Inferior parietal cortex (tissue), 1 donor: Measurements from ENCODE around the gene ANTKMT.
"Not testable (repeated sequence)": the region's sequence is repeated elsewhere in the genome, so short reads cannot be mapped to it uniquely, and the experiment has no call there.

Experiments used
- DNase-seq: peaks from one replicate; pipeline ENCODE4 v3.0.0-alpha.2; 2016; ENCODE audit errors: extremely low spot score

Gene ANTKMT

DNA sequence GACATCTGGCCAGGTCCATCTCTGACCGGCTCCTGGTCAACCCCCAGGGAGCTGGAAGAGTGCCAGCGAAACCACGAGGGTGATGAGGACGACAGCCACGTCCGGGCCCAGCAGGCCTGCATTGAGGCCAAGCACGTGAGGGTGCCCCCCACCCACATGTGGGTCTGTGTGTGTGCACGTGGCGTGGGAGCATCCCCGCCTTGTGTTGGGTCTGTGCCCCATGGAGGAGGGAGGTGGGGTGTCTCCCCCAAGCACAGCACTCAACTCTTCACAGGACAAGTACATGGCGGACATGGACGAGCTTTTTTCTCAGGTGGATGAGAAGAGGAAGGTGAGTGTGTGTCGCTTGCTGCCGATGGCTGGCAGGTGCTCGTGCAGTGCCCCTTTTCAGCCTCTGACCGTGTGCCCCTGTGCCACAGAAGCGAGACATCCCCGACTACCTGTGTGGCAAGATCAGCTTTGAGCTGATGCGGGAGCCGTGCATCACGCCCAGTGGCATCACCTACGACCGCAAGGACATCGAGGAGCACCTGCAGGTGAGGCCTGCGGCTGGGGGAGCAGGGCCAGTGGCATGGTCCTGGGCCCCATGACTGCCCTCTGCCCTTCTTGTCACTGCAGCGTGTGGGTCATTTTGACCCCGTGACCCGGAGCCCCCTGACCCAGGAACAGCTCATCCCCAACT, 39.1 kb upstream of the ANTKMT start:
- DNase-seq: no peak

DNA sequence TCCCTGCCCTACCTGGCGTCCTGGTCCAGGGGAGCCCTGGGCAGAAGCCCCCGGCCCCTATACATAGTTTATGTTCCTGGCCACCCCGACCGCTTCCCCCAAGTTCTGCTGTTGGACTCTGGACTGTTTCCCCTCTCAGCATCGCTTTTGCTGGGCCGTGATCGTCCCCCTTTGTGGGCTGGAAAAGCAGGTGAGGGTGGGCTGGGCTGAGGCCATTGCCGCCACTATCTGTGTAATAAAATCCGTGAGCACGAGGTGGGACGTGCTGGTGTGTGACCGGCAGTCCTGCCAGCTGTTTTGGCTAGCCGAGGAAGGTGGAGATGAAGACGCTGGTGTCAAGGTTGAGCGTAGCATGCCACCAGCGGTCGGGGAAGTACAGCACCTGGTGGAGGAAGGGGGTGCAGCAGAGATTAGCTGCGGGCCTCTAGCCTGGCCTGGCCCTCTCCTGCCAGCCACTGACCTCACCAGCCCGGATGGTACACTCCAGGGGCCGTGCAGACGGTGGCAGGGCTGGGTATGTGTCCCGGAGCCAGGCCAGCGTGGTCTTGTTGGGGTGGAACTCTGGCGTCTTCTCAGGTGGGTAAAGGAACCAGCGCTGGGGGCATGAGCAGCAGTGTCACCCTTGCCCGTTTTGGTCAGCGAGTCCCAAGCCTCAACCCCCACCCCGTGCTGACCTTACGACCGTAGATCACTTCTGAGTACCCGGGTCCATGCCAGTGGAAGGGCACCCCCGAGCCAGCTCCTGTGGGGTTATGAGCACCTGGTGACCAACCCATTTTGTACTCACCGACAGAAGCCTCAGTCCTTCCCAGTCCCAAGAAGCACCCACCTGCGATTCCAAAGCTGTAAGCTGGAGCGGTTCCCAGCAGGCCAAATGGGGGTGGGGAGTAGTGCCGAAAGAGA, 38.2 kb upstream of the ANTKMT start:
- DNase-seq: no peak

DNA sequence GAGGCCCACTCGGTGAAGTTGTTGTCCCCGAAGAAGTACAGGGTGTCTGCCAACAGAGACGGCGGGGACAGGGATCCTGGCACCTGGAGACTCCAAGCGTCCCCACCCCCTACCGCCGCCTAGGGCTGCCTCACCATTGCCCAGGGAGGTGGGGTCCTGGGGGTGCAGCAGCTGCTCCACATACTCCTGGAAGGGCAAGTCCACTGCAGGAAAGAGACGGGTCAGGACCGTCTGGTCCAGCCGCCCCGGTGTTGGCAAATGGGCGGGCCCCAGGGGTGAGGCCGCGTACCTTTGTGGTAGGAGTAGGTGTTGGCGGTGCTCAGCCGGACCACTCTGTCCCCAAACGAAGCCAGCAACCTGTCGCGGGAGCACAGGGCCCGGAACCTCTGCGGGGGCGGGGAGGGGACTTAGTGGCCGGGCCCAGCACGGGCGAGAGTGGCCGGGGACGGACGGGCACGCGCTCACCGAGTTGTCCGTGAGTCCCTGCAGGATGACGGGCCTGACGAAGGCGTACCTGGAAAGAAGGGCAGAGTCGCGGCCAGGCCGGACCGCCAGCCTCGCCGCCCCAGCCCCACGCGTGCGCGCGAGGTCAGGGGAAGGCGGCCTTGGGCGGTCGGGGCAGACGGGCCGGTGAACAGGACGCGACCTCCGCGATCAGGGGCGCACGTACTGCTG, 37.4 kb upstream of the ANTKMT start:
- no peak for DNase-seq

DNA sequence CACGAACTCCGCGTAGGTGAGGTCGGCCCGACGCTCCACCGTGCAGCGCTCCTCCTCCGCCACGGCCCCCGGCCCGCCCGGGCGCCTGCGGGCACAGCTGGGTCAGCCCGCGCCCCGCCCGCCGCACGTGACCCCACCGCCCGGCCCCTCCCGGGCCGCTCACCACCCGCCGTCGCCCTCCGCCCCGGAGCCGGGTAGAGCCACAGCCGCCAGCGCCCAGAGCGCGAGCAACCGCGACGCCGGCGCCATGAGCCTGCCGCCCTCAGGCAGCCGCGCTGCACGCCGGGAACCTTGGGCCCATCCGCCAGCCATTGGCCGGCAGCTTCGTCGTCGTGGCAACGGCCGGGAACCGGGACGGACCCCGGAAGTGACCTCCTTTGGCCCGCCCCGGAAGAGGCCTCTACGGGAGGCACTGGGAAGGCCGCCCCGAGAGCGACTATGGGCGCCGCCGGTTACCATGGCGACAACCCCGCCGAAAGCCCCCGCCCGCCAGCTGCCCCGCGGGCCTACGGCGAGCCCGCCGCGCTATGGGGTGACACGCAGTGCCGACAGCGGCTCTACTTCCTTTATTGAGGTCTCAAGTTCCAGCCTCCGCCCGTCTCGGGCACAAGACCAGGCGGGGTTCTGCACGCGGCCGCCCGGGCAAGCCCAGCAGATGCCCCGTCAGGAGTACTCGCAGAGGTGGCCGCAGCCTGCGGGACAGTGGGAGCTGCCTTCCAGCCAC, 36.7 kb upstream of the ANTKMT start, which contains the start of gene JMJD8:
Gene JMJD8 (minus strand): TSS at position 264 of the 724 bp plus-strand sequence. CDS start 15 bp downstream, at position 249.
- peak; percentile 96 for DNase-seq

DNA sequence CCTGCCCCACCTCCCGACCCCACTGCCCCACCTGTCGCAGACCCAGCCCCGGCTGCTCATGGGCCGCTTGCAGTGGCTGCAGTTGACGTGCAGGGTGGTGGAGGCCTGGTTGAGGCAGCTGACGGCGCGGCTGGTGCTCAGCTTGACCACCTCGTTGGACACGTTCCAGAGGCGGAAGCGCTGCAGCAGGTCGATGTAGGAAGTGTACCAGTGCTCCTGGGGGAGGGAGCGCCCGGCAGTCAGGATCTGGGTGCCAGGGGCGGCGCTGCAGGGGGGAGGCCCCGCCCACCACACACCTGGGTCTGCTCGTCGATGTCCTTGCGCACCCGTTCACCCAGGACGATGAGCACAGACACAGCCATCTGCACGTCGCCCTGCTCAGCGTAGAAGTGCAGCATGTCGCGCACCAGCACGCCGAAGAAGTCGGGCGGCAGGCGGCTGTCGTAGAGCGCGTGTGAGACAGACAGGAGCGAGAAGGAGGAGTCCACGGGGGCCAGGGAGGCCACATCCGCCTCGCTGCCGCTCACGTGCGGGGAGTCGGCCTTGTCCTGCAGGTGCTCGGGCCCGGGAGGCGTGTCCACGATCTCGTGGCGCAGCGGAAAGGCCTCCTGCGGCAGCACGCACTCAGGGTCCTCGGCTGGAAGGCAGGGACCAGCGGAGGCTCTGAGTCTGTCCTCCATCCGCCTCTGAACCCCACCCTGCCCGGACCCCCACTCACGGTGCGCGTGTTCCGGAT, 35.8 kb upstream of the ANTKMT start:
- DNase-seq: no peak

DNA sequence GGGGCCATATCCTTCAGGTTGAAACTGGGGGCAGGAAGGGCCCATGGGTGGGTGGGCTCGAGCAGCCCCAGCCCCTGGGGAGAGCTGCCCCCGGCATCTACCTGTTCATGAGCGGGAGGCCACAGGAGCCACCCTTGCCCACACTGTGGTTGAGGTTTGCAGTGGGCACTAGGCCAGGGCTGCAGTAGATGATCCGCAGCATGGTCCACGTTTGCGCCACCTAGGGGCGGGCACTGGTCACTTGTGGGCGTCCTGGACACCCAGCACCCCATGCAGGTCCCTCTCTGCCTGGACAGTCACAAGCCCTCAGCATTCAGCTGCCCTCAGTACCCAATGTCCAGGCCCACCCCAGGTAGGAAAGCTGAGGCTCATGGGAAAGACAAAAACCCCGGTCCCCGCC, 35.0 kb upstream of the ANTKMT start:
- no peak for DNase-seq

DNA sequence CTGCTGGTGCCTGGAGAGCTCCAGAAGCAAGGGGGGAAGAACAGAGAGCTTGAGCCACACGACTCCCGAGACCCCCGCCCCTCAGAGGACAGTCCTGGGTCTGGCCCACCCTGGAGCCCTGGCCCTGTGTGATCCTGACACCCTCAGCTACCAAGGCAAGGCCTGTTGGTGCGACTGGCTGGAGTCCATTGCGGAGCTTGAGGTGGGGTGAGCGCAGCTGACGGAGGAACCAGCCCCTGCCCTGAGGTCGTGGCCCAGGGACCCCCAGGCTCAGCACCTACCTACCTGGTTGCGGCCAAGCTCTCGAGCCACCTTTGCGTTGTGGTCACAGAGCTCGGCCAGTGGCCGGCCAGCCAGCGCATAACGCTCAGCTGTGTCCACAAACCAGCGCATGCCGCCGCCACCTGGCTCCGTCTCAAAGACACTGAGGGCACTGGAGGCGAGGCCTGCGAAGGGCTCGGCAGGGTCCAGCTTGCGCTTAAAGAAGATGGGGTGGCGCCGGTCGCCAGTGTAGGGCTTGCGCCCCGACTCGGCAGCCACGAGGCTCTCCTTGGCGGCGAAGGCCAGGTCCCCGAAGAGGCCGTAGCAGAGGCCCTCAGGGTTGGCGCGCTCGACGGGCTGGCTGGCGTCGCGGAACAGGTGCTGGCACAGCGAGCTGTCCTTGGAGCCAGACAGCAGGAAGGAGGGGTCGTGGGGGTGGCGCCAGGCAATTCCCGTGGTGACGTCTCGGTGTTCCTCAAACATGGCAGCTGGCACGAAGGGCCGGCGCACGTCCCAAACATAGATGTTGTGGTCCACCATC, 34.3 kb upstream of the ANTKMT start:
- no peak for DNase-seq

DNA sequence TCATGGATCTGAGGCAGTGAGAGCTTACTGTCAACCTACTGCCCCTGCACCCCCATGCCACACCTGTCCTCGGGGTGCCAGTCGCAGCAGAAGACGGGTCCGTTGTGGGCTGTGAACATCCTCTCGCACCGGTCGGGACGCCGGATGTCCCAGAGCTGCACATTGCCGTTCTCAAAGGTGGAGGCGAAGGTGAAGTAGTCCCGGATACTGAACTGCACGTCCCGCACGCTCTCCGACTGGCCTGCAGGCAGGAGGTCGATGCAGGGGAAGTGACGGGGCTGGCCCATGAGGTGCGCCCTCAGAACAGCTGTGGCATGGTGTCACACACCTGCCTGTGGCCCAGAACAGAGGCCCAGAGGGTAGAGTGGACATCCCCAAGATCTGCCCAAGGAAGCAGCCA, 33.4 kb upstream of the ANTKMT start:
- no peak for DNase-seq

DNA sequence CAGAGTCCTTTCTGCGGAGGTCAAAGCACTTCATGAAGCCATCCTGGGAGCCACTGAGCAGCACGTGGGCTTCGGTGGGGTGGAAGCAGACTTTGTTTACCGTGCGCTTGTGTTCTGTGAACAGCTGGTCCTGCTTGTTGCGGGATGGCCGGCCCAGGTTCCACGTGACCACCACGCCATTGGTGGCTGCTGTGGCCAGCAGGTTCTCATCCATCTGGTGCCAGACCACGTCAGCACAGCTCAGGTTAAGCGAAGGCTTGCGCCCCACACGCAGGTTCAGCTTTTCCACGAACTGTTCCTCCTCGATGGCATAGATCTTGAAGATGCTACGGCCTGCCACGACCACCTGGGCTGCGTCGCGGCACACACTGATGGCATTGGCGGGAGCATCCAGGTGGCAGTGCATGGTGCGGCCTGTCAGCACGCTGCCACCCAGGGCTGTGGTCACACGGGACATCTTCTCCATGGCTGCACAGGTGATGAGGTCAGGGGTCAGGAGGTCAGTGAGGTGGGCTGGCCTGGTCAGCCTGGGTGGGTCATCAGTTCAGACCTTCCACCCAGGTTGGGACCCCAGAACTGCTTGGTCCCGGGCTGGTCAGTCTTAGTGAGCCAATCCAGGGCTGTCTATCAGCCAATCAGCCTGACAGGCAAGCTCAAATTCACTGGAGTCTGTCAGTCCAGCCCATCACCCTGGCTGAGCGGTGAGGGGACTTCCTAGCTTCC, 31.6 kb upstream of the ANTKMT start:
- DNase-seq: no peak

DNA sequence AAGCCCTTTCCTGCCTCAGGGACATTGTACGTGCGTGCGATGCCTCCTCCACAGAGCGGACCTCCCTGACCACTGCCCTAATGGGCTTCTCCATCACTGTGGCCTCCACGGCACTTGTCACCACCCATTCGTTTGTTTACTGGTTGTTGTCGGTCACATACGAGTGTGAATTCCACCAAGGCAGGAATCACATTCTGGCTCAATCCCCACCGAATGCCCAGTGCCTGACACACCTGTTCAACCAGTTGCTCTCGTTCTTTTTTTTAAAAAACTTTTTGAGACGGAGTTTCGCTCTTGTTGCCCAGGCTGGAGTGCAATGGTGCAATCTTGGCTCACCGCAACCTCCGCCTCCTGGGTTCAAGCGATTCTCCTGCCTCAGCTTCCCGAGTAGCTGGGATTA, 29.7 kb upstream of the ANTKMT start:
- DNase-seq: not testable (repeated sequence)

DNA sequence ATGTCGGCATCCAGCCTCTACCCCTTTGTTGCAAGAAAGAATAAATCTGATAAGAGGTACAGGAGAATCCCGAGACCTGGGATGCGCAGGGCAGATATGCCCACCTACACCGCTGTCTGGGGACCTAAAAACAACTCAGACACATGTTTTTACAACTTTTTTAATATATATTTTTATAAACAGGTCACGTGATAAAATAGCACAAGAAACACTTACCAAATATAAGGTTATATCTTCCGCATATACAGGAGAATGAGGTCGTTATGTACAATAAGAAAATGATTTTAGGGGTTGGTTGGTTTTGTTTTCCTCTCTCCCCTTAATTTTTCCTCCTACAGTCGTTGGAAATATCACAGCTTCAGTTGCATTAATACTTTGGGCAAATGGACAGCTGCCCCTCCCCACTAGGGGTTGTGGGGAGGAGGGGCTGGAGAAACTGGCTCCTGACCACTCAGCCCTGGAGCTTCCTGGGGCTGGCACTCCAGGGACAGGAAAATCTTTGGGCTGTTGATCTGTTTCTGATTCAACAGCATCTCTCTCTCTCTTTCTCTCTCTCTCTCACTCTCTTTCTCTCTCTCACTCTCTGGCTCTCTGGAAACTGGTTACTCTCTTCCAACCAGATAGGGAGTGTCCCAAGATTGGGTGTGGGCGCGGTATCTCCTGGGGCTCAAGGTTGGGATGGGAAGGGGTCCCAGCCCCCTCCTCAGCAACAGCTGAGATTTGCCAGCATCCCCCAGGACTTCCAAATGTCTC, 28.4 kb upstream of the ANTKMT start:
- no peak for DNase-seq

DNA sequence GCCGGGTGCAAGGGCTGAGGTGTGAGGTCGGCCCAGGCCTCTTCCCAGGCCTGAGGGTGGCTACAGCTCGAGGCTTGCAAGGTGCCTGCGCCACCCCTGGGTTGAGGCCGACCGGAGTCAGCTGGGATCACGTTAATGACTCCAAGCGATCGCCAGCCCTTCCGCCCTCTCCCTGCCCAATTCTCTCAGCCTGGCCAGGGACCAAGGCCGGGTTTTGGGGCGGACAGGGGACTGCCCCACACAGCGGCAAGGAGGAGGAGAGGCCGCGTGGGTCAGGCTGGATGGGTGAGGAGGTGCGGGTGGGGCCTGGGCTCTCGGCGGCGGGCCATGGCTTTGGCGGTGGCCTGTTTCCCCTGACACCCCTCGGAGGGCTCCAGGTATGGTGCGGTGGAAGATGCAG, 27.6 kb upstream of the ANTKMT start:
- DNase-seq: no peak

DNA sequence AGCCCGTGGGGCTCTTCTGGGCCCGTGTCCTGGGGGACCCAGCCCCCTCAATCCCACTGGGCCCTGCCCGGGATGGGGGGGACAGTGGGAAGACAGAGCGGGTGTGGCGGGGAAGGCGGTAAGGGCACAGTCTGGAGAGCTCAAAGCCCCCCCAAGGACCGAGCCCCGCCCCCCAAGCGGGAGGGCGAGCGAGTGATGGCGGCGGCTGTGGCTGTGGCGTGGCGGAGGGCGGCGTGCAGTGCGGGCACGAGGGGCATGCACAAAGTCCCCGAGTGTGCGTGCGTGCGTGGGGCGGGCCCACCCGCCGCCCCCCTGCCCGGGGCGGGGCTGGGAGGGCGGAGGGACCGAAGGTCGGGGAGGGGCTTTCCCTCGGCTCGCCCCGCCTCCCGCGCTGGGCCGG, 27.2 kb upstream of the ANTKMT start:
- DNase-seq: no peak

DNA sequence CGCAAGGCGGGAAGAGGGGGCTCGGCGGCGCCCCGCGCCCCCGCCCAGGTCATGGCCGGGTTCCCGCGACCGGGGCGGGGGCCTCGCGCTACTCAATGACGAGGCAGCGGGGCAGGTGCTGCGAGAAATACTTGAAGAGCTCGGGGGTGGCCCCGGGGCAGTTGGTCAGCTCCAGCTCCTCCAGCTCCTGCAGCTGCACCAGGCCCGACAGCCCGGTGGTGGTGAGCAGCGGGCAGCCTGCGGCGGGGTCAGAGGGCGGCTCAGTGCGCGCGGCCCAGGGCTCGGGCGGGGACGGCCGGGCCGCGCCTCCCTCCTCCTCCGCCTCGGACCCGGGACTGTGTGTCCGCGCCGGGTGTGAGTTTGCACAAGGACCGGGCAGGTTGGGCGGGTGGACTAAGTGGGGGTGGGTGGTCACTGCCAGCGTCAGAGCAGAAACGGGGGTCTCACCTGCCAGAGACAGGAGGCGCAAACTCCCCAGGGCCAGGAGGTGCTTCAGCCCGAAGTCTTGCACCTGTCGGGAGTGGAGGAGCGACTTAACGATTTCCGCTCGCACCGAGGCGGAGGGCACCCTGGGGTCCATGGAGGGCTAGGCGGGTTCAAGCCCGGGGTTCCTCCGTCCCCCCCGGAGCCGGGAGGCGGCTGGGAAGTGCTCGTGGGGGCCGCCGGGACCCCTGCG, 26.6 kb upstream of the ANTKMT start:
- no peak for DNase-seq

DNA sequence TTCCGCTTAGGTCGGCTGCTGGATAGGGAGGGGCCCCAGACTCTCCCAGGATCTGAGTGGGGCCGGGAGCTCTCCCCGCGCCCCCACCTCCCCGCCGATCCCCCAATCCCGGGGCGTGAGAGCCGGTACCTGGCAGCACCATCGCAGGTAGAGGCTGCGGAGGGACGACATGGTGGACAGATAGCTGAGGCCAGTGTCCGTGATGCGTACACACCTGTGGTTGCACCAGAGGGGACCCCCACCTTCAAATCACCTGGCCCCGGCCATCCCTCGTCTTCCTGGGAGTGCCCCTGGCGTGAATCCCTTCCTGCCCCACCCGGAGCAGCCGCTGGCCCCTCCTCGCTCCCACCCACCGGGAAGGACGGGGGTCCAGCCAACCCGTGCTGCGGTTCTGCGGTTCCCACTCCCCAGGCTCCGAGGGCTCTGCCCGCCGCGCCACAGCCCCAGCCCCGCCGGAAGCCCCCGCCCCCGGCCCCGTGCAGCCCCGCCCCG, 26.0 kb upstream of the ANTKMT start:
- no peak for DNase-seq

DNA sequence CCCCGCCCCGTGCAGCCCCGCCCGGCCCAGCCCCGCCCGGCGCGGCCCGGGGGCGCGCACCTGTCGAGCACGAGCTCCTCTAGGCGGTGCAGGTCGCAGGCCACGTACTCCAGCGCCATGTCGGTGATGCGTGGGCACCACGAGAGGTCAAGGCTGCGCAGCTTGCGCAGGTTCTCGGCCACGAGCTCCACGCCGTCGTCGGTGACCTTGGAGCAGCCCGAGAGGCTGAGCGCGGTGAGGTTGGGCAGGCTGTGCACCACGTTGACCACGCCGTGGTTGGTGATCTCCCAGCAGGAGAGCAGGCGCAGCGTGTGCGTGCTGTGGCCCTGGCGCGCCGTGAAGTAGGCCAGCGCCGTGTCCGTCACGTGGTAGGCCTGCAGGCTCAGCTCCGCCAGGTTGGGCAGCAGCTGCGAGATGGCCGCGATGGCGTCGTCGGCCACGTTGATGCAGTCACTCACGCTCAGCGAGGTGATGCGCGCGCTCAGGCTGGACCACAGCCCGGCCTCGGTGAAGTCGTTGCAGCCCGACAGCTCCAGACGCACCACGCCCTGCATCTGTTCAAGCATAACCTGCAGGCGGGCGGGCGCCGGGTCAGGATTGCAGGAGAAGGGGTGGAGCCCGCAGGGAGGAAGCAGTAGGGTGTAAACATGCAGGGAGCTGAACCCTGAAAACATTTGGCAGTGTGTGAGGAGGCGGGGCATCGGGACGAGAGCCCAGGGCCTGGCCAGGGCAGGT, 25.4 kb upstream of the ANTKMT start:
- DNase-seq: no peak

DNA sequence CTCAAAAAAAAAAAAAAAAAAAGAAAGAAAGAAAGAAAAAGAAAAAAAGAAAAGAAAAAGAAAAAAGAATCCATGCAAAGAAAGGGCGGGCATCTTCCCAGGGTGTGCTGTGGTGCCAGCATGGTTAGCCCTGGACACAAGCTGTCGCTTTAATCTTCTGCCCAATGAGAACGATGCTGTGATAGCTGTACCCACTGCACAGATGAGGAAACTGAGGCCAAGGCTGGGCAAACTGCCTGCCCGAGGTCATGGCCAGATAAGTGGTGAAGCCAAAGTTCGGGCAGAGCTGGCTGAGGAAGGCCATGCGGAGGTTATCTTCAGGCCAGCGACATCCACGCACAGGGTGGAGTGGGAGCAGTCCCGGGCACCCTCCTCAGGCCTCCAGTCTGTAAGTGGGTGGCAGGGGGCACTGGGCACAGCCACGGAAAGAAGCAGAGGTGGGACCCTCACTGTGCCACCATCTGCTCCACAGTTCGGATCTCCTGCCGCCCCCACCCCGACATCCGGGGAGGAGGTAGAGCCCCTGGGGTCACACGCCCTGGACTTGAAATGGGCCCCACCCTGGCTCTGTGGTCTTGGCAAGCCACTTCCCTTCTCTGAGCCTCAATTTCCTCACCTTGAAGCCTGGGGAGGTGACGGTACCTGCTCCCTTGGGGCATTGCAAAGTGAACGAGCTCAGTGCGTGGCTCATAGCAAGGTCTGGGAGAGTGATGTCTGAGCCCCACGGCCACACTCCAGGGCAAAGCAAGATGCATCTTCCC, 21.9 kb upstream of the ANTKMT start:
- DNase-seq: no peak
